ENCODE results near the gene IMPA2. TPM values are rescaled to one million over a fixed set of nuclear protein-coding genes. Genes with fewer than 3 reads are reported as not detected.
A peak's percentile ranks its signal among the peaks of the same experiment; 100 is the strongest.

The IMPA2 gene
- total RNA-seq, 1 experiment from 2014 or later, result 113 TPM

DNA sequence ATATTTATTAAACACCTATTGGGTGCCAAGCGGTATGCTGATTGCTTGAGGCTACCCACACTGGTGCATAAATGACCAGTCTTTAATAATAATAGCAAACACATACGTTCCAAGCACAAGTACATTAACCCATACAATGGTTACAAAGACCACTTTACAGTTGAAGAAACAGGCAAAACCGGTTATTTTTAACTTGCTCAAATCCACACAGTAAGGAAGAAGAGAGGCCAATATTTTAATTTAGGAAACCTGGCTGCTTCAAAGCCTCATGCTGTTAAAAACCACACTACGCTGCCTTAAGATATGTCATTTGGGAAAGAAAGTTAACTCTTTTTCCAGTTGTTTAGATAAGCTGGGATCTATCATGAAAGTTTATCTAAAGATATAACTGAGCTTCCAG, 2.4 kb upstream of the IMPA2 start:
- Mint-ChIP-seq H3K4me1 (peaks cover 39% of the 10 kb centered on the region), H3K9me3 (no peaks in the 10 kb centered on the region), H3K36me3 (no peaks in the 10 kb centered on the region), H3K27me3 (ENCODE audit: low read depth) (no peaks in the 10 kb centered on the region), H3K4me3 (peak overlapping the region; percentile 46), H3K27ac (peak overlapping the region; percentile 94)
- no peak for ATAC-seq
- POLR2A ChIA-PET, result interaction anchor here (1.1 kb wide), 1 partner anchor 59 kb away, joined by 12 read pairs; no protein-coding TSS in a partner anchor
- TF ChIP-seq ZNF416 (CRISPR knock-in tag; IDR thresholded peaks at IDR 0.05) (no peak), JUN (CRISPR knock-in tag; IDR thresholded peaks at IDR 0.05) (no peak), JAZF1 (CRISPR knock-in tag; IDR thresholded peaks at IDR 0.05) (no peak)
- TF ChIP-seq, protein P1, sequence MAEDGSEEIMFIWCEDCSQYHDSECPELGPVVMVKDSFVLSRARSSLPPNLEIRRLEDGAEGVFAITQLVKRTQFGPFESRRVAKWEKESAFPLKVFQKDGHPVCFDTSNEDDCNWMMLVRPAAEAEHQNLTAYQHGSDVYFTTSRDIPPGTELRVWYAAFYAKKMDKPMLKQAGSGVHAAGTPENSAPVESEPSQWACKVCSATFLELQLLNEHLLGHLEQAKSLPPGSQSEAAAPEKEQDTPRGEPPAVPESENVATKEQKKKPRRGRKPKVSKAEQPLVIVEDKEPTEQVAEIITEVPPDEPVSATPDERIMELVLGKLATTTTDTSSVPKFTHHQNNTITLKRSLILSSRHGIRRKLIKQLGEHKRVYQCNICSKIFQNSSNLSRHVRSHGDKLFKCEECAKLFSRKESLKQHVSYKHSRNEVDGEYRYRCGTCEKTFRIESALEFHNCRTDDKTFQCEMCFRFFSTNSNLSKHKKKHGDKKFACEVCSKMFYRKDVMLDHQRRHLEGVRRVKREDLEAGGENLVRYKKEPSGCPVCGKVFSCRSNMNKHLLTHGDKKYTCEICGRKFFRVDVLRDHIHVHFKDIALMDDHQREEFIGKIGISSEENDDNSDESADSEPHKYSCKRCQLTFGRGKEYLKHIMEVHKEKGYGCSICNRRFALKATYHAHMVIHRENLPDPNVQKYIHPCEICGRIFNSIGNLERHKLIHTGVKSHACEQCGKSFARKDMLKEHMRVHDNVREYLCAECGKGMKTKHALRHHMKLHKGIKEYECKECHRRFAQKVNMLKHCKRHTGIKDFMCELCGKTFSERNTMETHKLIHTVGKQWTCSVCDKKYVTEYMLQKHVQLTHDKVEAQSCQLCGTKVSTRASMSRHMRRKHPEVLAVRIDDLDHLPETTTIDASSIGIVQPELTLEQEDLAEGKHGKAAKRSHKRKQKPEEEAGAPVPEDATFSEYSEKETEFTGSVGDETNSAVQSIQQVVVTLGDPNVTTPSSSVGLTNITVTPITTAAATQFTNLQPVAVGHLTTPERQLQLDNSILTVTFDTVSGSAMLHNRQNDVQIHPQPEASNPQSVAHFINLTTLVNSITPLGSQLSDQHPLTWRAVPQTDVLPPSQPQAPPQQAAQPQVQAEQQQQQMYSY (CRISPR knock-in tag; IDR thresholded peaks at IDR 0.05), result no peak
- TF ChIP-seq, protein P2, sequence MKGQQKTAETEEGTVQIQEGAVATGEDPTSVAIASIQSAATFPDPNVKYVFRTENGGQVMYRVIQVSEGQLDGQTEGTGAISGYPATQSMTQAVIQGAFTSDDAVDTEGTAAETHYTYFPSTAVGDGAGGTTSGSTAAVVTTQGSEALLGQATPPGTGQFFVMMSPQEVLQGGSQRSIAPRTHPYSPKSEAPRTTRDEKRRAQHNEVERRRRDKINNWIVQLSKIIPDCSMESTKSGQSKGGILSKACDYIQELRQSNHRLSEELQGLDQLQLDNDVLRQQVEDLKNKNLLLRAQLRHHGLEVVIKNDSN (CRISPR knock-in tag; IDR thresholded peaks at IDR 0.05), result no peak
- DNase-seq (ENCODE audit: low spot score), result no peak
- CTCF ChIA-PET, result no interaction called here

DNA sequence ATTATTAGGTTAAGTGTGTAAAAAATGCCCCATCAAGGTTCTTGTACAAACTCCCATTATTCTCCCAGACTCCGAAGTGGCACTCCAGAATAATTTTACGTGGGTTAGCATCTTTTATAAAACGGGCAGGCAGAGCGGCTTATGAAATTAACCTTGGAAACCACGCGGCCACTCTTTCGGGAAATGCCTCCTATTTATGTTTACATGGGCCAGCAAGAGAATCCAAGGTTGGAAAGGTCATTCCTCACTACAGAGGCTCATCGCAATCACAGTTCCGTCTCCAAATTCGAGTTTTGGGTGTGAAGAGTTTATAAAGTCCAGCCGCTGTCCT, 1.2 kb upstream of the IMPA2 start:
- ChIA-PET POLR2A (interaction anchor here (0.5 to 3.2 kb wide), 17 partner anchors 8 to 984 kb away, joined by 3 to 29 read pairs (median 3); partner anchors contain the start of genes GNAL and MPPE1), CTCF (interaction anchor here (0.9 to 3.9 kb wide), 14 partner anchors 8 to 247 kb away, joined by 3 to 33 read pairs (median 8); no protein-coding TSS in a partner anchor)
- H3K27me3 Mint-ChIP-seq (ENCODE audit: low read depth), result no peaks in the 10 kb centered on the region
- ATAC-seq, result no peak
- peaks cover 46% of the 10 kb centered on the region for H3K4me1 Mint-ChIP-seq
- 0 out of 2 replicates have a peak, but pooled peaks cover under 1% of the 10 kb centered on the region for H3K36me3 Mint-ChIP-seq
- H3K27ac Mint-ChIP-seq, result peak overlapping the region; percentile 97
- H3K4me3 Mint-ChIP-seq, result peak overlapping the region; percentile 73
- no peak for DNase-seq (ENCODE audit: low spot score)
- H3K9me3 Mint-ChIP-seq, result no peaks in the 10 kb centered on the region
- TF ChIP-seq GABPB1 (CRISPR knock-in tag; IDR thresholded peaks at IDR 0.05), result 0 out of 2 replicates have a peak, but pooled peaks have one; percentile 19
- 0 out of 2 replicates have a peak, but pooled peaks have one; percentile 0 for TF ChIP-seq EMX1 (CRISPR knock-in tag; IDR thresholded peaks at IDR 0.05)
- TF ChIP-seq, protein P3, sequence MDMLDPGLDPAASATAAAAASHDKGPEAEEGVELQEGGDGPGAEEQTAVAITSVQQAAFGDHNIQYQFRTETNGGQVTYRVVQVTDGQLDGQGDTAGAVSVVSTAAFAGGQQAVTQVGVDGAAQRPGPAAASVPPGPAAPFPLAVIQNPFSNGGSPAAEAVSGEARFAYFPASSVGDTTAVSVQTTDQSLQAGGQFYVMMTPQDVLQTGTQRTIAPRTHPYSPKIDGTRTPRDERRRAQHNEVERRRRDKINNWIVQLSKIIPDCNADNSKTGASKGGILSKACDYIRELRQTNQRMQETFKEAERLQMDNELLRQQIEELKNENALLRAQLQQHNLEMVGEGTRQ (CRISPR knock-in tag; IDR thresholded peaks at IDR 0.05), result no peak

DNA sequence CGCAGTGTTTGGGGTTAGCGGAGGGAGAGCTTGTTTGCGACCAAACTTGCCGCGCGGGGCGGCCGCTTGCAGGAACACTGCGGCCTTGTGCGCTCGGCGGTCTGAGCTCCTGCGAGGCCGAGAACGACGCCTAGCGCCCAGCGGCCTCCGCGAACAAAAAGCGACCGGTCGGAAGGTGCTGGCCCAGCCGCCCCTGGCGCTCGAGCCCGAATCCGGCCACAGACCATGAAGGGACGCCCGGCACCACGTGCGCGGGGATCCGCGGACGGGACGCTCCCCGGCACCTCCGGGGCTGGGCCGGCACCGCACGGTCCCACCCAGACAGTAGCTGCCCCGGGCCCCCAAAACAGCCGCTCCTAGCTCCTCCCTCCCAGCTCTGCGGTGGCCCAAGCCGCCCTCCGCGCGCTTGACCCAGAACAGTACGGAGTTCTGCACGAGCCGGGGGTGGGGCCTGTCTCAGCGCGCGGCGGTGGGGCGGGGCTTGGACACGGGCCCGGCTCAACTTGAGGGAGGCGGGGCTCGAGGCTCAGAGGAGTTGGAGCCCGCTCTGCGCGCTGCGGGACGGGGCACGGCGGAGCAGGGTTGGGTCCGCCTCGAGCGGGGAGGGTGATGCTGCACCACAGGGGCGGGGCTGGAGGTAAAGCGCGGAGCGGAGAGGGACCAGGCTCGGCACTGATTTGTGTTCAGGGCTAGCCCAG, 664 bp upstream of the IMPA2 start:
- H3K9me3 Mint-ChIP-seq, result no peaks in the 10 kb centered on the region
- H3K27ac Mint-ChIP-seq, result peak overlapping the region; percentile 97
- peaks cover 51% of the 10 kb centered on the region for H3K4me1 Mint-ChIP-seq
- ATAC-seq (peak; percentile 87), DNase-seq (ENCODE audit: low spot score) (peak; percentile 100)
- ChIA-PET CTCF (interaction anchor here (0.9 to 3.9 kb wide), 16 partner anchors 9 to 325 kb away, joined by 3 to 33 read pairs (median 6); no protein-coding TSS in a partner anchor), POLR2A (interaction anchor here (0.6 to 3.2 kb wide), 23 partner anchors 8 to 984 kb away, joined by 3 to 29 read pairs (median 4); partner anchors contain the start of genes GNAL and MPPE1)
- H3K36me3 Mint-ChIP-seq, result 0 out of 2 replicates have a peak, but pooled peaks cover 5% of the 10 kb centered on the region
- H3K27me3 Mint-ChIP-seq (ENCODE audit: low read depth), result no peaks in the 10 kb centered on the region
- H3K4me3 Mint-ChIP-seq, result peak overlapping the region; percentile 73
- TF ChIP-seq SMAD4 (CRISPR knock-in tag; IDR thresholded peaks at IDR 0.05) (0 out of 2 replicates have a peak, but pooled peaks have one; percentile 31), NR3C1 (CRISPR knock-in tag; conservative IDR thresholded peaks at IDR 0.05; ENCODE audit: low read depth) (0 out of 2 replicates have a peak, but pooled peaks have one; percentile 37), JAZF1 (CRISPR knock-in tag; IDR thresholded peaks at IDR 0.05) (no peak), TCF7 (CRISPR knock-in tag; IDR thresholded peaks at IDR 0.05; ENCODE audit: low read depth) (no peak), ZNF121 (CRISPR knock-in tag; IDR thresholded peaks at IDR 0.05) (peak; percentile 54; the same call in 1 of the 2 replicates), CBFB (CRISPR knock-in tag; IDR thresholded peaks at IDR 0.05; ENCODE audit: low read depth) (peak; percentile 42; the same call in 1 of the 2 replicates), ATF1 (CRISPR knock-in tag; IDR thresholded peaks at IDR 0.05) (no peak), OVOL2 (CRISPR knock-in tag; IDR thresholded peaks at IDR 0.05; ENCODE audit: borderline replicate concordance) (no peak), SOX15 (CRISPR knock-in tag; IDR thresholded peaks at IDR 0.05) (no peak), ZNF263 (CRISPR knock-in tag; IDR thresholded peaks at IDR 0.05; ENCODE audit: low read depth) (0 out of 2 replicates have a peak, but pooled peaks have one; percentile 30), ZBTB21 (CRISPR knock-in tag; IDR thresholded peaks at IDR 0.05; ENCODE audit: borderline replicate concordance) (no peak; the same call in 1 of the 2 replicates)
- TF ChIP-seq, protein P4, sequence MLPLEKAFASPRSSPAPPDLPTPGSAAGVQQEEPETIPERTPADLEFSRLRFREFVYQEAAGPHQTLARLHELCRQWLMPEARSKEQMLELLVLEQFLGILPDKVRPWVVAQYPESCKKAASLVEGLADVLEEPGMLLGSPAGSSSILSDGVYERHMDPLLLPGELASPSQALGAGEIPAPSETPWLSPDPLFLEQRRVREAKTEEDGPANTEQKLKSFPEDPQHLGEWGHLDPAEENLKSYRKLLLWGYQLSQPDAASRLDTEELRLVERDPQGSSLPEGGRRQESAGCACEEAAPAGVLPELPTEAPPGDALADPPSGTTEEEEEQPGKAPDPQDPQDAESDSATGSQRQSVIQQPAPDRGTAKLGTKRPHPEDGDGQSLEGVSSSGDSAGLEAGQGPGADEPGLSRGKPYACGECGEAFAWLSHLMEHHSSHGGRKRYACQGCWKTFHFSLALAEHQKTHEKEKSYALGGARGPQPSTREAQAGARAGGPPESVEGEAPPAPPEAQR (CRISPR knock-in tag; IDR thresholded peaks at IDR 0.05), result no peak
- TF ChIP-seq, protein P5, sequence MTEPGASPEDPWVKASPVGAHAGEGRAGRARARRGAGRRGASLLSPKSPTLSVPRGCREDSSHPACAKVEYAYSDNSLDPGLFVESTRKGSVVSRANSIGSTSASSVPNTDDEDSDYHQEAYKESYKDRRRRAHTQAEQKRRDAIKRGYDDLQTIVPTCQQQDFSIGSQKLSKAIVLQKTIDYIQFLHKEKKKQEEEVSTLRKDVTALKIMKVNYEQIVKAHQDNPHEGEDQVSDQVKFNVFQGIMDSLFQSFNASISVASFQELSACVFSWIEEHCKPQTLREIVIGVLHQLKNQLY (CRISPR knock-in tag; IDR thresholded peaks at IDR 0.05), result no peak
- TF ChIP-seq, protein P6, sequence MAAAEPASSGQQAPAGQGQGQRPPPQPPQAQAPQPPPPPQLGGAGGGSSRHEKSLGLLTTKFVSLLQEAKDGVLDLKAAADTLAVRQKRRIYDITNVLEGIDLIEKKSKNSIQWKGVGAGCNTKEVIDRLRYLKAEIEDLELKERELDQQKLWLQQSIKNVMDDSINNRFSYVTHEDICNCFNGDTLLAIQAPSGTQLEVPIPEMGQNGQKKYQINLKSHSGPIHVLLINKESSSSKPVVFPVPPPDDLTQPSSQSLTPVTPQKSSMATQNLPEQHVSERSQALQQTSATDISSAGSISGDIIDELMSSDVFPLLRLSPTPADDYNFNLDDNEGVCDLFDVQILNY (CRISPR knock-in tag; IDR thresholded peaks at IDR 0.05), result 0 out of 2 replicates have a peak, but pooled peaks have one; percentile 39

Data from WTC11 (cell line).